NCI-H146 treated with DMSO at 0.1 percent for 48 hours (cell line): Measurements from ENCODE around the gene LPAR4.
"Not testable (repeated sequence)": the region's sequence is repeated elsewhere in the genome, so short reads cannot be mapped to it uniquely, and the experiment has no call there.

ENCODE experiments used
- DNase-seq: peaks from one replicate; lab custom pipeline; 2025; ENCODE audit not compliant: unreplicated experiment; lab: John Stamatoyannopoulos, UW

The LPAR4 gene

GRCh38 chrX:78747489-78747888 is at the start of gene LPAR4:
Gene LPAR4 (plus strand): TSS chrX:78747720. CDS start chrX:78754870, 7,150 bp downstream.
- DNase-seq = no peak

- no peak for DNase-seq
Observed at GRCh38 chrX:78706071-78706470, 41.4 kb upstream of the LPAR4 start.

- no peak for DNase-seq
Observed at GRCh38 chrX:78708262-78708661, 39.3 kb upstream of the LPAR4 start.

GRCh38 chrX:78708816-78709215 is 38.7 kb upstream of the LPAR4 start:
- no peak for DNase-seq

- DNase-seq = no peak
Observed at GRCh38 chrX:78710171-78710570, 37.3 kb upstream of the LPAR4 start.

- no peak for DNase-seq
Observed at GRCh38 chrX:78712336-78712735, 35.2 kb upstream of the LPAR4 start.

- no peak for DNase-seq
Observed at GRCh38 chrX:78725287-78725686, 22.2 kb upstream of the LPAR4 start.

- no peak for DNase-seq
Observed at GRCh38 chrX:78746496-78746895, 1.0 kb upstream of the LPAR4 start.

- no peak for DNase-seq
Observed at GRCh38 chrX:78747971-78748370, 451 bp downstream of the LPAR4 start.

GRCh38 chrX:78748846-78749245 is 1.3 kb downstream of the LPAR4 start:
- no peak for DNase-seq

- DNase-seq = no peak
Observed at GRCh38 chrX:78753571-78753970, 6.1 kb downstream of the LPAR4 start.

GRCh38 chrX:78754917-78755316 is 7.4 kb downstream of the LPAR4 start:
- no peak for DNase-seq

- DNase-seq = no peak
Observed at GRCh38 chrX:78759081-78759480, 11.6 kb downstream of the LPAR4 start.

GRCh38 chrX:78769101-78769755 is 21.7 kb downstream of the LPAR4 start:
- no peak for DNase-seq

GRCh38 chrX:78769946-78770345 is 22.4 kb downstream of the LPAR4 start:
- no peak for DNase-seq

- no peak for DNase-seq
Observed at GRCh38 chrX:78796916-78797315, 49.4 kb downstream of the LPAR4 start.

GRCh38 chrX:78800114-78800513 is 52.6 kb downstream of the LPAR4 start:
- no peak for DNase-seq

GRCh38 chrX:78800694-78801093 is 53.2 kb downstream of the LPAR4 start:
- DNase-seq = no peak

- DNase-seq = no peak
Observed at GRCh38 chrX:78801522-78801921, 54.0 kb downstream of the LPAR4 start.

- not testable (repeated sequence) for DNase-seq
Observed at GRCh38 chrX:78802526-78802925, 55.0 kb downstream of the LPAR4 start.
